Measurements from ENCODE around the gene VGLL4. TPM values are rescaled to one million over a fixed set of nuclear protein-coding genes. Genes with fewer than 3 reads are reported as not detected.

Gene VGLL4
- total RNA-seq, 1 donor from 2014 or later, result 120 TPM

- H3K27me3 Mint-ChIP-seq (ENCODE audit: unreplicated experiment), result peaks cover 38% of the 10 kb centered on the region
- peak overlapping the region; percentile 65 for H3K4me3 Mint-ChIP-seq (ENCODE audit: unreplicated experiment)
- peaks cover 46% of the 10 kb centered on the region for H3K4me1 Mint-ChIP-seq (ENCODE audit: unreplicated experiment)
- H3K9me3 Mint-ChIP-seq (ENCODE audit: unreplicated experiment), result no peaks in the 10 kb centered on the region
- no peak for TF ChIP-seq CTCF (IDR thresholded peaks at IDR 0.05; ENCODE audit: unreplicated experiment)
- peaks cover 46% of the 10 kb centered on the region for H3K36me3 Mint-ChIP-seq (ENCODE audit: low read depth, unreplicated experiment)
- H3K27ac Mint-ChIP-seq (ENCODE audit: unreplicated experiment), result peak overlapping the region; percentile 52
- DNase-seq (ENCODE audit: low spot score), result no peak
Measured at GRCh38 chr3:11560746-11561145, 83.0 kb downstream of the VGLL4 start.

GRCh38 chr3:11559816-11560633, 83.7 kb downstream of the VGLL4 start:
- Mint-ChIP-seq H3K27me3 (ENCODE audit: unreplicated experiment) (peaks cover 37% of the 10 kb centered on the region), H3K27ac (ENCODE audit: unreplicated experiment) (peak overlapping the region; percentile 52), H3K4me3 (ENCODE audit: unreplicated experiment) (peak overlapping the region; percentile 67), H3K4me1 (ENCODE audit: unreplicated experiment) (peaks cover 49% of the 10 kb centered on the region), H3K9me3 (ENCODE audit: unreplicated experiment) (no peaks in the 10 kb centered on the region), H3K36me3 (ENCODE audit: low read depth, unreplicated experiment) (peaks cover 47% of the 10 kb centered on the region)
- TF ChIP-seq CTCF (IDR thresholded peaks at IDR 0.05; ENCODE audit: unreplicated experiment), result no peak
- no peak for DNase-seq (ENCODE audit: low spot score)

- H3K9me3 Mint-ChIP-seq (ENCODE audit: unreplicated experiment), result no peaks in the 10 kb centered on the region
- TF ChIP-seq CTCF (IDR thresholded peaks at IDR 0.05; ENCODE audit: unreplicated experiment), result no peak
- peaks cover 43% of the 10 kb centered on the region for H3K36me3 Mint-ChIP-seq (ENCODE audit: low read depth, unreplicated experiment)
- peaks cover 34% of the 10 kb centered on the region for H3K27me3 Mint-ChIP-seq (ENCODE audit: unreplicated experiment)
- no peak for DNase-seq (ENCODE audit: low spot score)
- H3K27ac Mint-ChIP-seq (ENCODE audit: unreplicated experiment), result peak overlapping the region; percentile 64
- H3K4me1 Mint-ChIP-seq (ENCODE audit: unreplicated experiment), result peaks cover 49% of the 10 kb centered on the region
- H3K4me3 Mint-ChIP-seq (ENCODE audit: unreplicated experiment), result peak overlapping the region; percentile 67
Measured at GRCh38 chr3:11558918-11559815, 84.5 kb downstream of the VGLL4 start.

GRCh38 chr3:11558411-11558903, 85.3 kb downstream of the VGLL4 start:
- Mint-ChIP-seq H3K4me3 (ENCODE audit: unreplicated experiment) (no peak overlapping the region), H3K36me3 (ENCODE audit: low read depth, unreplicated experiment) (peaks cover 38% of the 10 kb centered on the region), H3K4me1 (ENCODE audit: unreplicated experiment) (peaks cover 44% of the 10 kb centered on the region), H3K9me3 (ENCODE audit: unreplicated experiment) (no peaks in the 10 kb centered on the region), H3K27ac (ENCODE audit: unreplicated experiment) (no peak overlapping the region), H3K27me3 (ENCODE audit: unreplicated experiment) (peaks cover 28% of the 10 kb centered on the region)
- no peak for TF ChIP-seq CTCF (IDR thresholded peaks at IDR 0.05; ENCODE audit: unreplicated experiment)
- DNase-seq (ENCODE audit: low spot score), result no peak

Measured in endothelial cell (in vitro differentiated cells).